Stimulated activated CD4-positive, alpha-beta T cell treated with anti-CD3 and anti-CD28 coated beads, TNF-alpha, amount 100 ng/mL, for 48 hours (primary cell): ENCODE measurements around the gene VEGFC.

Experiments
- DNase-seq, 3 donors: peaks; one replicate each; pipeline ENCODE4 v3.0.0-alpha.2; 2020; ENCODE audit warnings: low read depth in 3 of 3

VEGFC gene

GRCh38 chr4:176761872-176762271 lies 30.9 kb downstream of the VEGFC start:
- DNase-seq = no peak

- DNase-seq = no peak
These were observed 32.3 kb downstream of the VEGFC start for GRCh38 chr4:176760471-176760870.

GRCh38 chr4:176758731-176759130 lies 34.0 kb downstream of the VEGFC start:
- DNase-seq = no peak

GRCh38 chr4:176758323-176758722 lies 34.4 kb downstream of the VEGFC start:
- no peak for DNase-seq

- DNase-seq = no peak
These were observed 37.1 kb downstream of the VEGFC start for GRCh38 chr4:176755613-176756012.

GRCh38 chr4:176755001-176755400 lies 37.7 kb downstream of the VEGFC start:
- DNase-seq = no peak

GRCh38 chr4:176753049-176753448 lies 39.7 kb downstream of the VEGFC start:
- no peak for DNase-seq

- no peak for DNase-seq
These were observed 40.5 kb downstream of the VEGFC start for GRCh38 chr4:176752191-176752749.

- DNase-seq = no peak
These were observed 41.7 kb downstream of the VEGFC start for GRCh38 chr4:176751061-176751460.

GRCh38 chr4:176746846-176747245 lies 45.9 kb downstream of the VEGFC start:
- no peak for DNase-seq

- no peak for DNase-seq
These were observed 46.8 kb downstream of the VEGFC start for GRCh38 chr4:176745902-176746301.

- DNase-seq = no peak
These were observed 48.6 kb downstream of the VEGFC start for GRCh38 chr4:176744091-176744490.

GRCh38 chr4:176742211-176742610 lies 50.5 kb downstream of the VEGFC start:
- DNase-seq = no peak

- DNase-seq = no peak
These were observed 51.5 kb downstream of the VEGFC start for GRCh38 chr4:176741253-176741652.

- no peak for DNase-seq
These were observed 57.4 kb downstream of the VEGFC start for GRCh38 chr4:176735300-176735699.

GRCh38 chr4:176734461-176734860 lies 58.3 kb downstream of the VEGFC start:
- DNase-seq = no peak

GRCh38 chr4:176729489-176729888 lies 63.2 kb downstream of the VEGFC start:
- DNase-seq = no peak

- no peak for DNase-seq
These were observed 65.9 kb downstream of the VEGFC start for GRCh38 chr4:176726803-176727202.

- no peak for DNase-seq
These were observed 71.3 kb downstream of the VEGFC start for GRCh38 chr4:176721459-176721858.

GRCh38 chr4:176718881-176719280 lies 73.8 kb downstream of the VEGFC start:
- no peak for DNase-seq

- DNase-seq = no peak
These were observed 75.5 kb downstream of the VEGFC start for GRCh38 chr4:176717237-176717636.

GRCh38 chr4:176709417-176709816 lies 83.3 kb downstream of the VEGFC start:
- DNase-seq = no peak

GRCh38 chr4:176708771-176709311 lies 83.9 kb downstream of the VEGFC start:
- no peak for DNase-seq

- DNase-seq = no peak
These were observed 102.0 kb downstream of the VEGFC start for GRCh38 chr4:176690716-176691115.
